Measurements from ENCODE around the gene PSME2. TPM values are rescaled to one million over a fixed set of nuclear protein-coding genes. Genes with fewer than 3 reads are reported as not detected.

PSME2 gene
- total and polyA plus RNA-seq, 9 of the 15 experiments (the other 6 are each of a cell fraction or from before 2014, with no cell fraction given), result 111 to 579 (median 159) TPM

- no peak for TF ChIP-seq CUX1 (CRISPR knock-in tag; IDR thresholded peaks at IDR 0.05)
- TF ChIP-seq THAP12 (CRISPR knock-in tag; IDR thresholded peaks at IDR 0.05), result no peak
- no peak for TF ChIP-seq ELK3 (CRISPR knock-in tag; IDR thresholded peaks at IDR 0.05)
- no peak for TF ChIP-seq UBTF (IDR thresholded peaks at IDR 0.05; ENCODE audit: borderline replicate concordance in 1 of 2, low read depth in 2 of 2, low read length in 2 of 2)
- no peak for TF ChIP-seq HBP1 (CRISPR knock-in tag; IDR thresholded peaks at IDR 0.05)
- TF ChIP-seq CSDE1 (IDR thresholded peaks at IDR 0.05), result no peak
- TF ChIP-seq TRIM25 (IDR thresholded peaks at IDR 0.05; ENCODE audit: borderline replicate concordance), result no peak
- no peak for TF ChIP-seq ZNF830 (CRISPR knock-in tag; IDR thresholded peaks at IDR 0.05)
- no peak for TF ChIP-seq BRCA1 (IDR thresholded peaks at IDR 0.05)
- TF ChIP-seq BRCA1 (CRISPR knock-in tag; IDR thresholded peaks at IDR 0.05), result no peak
- 0 out of 2 replicates have a peak, but pooled peaks have one; percentile 32 for TF ChIP-seq HNRNPL (IDR thresholded peaks at IDR 0.05; ENCODE audit: low read depth, low read length)
Observed at GRCh38 chr14:24160850-24161804, 14.7 kb upstream of the PSME2 start, which contains the start of gene IRF9 (continued).

Measured in K562 (cell line).